ENCODE data around the gene AFF3. TPM values are rescaled to one million over a fixed set of nuclear protein-coding genes. Genes with fewer than 3 reads are reported as not detected.
"Not testable (repeated sequence)": the region's sequence is repeated elsewhere in the genome, so short reads cannot be mapped to it uniquely, and the experiment has no call there.

Gene AFF3
- total RNA-seq, 1 experiment from 2014 or later = 1.6 TPM

DNA sequence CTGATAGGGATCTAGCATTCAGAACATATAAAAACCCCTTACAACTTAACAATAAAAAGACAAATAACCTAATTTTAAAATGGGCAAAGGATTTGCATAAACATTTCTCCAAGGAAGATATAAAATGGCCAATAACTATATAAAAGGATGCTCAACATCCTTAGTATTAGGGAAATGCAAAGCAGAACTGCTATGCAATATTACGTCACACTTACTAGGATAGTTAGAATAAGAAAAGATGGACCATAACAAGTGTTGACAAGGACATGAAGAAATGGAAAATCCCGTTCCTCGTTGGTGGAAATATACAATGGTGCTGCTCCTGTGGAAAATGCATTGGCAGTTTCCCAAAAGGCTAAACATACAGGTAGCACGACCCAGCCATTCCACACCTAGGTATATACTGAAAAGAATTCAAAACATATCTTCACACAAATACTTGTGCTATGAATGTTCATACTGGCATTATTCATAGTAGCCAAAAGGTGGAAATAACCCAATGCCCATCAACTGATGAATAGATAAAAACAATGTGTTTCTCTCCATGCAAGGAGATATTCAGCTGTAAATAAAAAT lies 604.4 kb downstream of the AFF3 start:
- in situ Hi-C loops (cut with HindIII; ENCODE audit: low pct_unique_long_range_greater_than_20kb, low sequenced_read_pairs) = no loop called here
- no peak for DNase-seq (ENCODE audit: low read depth)

GRCh38 chr2:99524056-99524455 lies 618.3 kb downstream of the AFF3 start:
- in situ Hi-C loops (cut with HindIII; ENCODE audit: low pct_unique_long_range_greater_than_20kb, low sequenced_read_pairs) = no loop called here

GRCh38 chr2:99522157-99522556 lies 620.2 kb downstream of the AFF3 start:
- in situ Hi-C loops (cut with HindIII; ENCODE audit: low pct_unique_long_range_greater_than_20kb, low sequenced_read_pairs) = no loop called here
- DNase-seq (ENCODE audit: low read depth) = no peak

More at GRCh38 chr2:99524056-99524455, 618.3 kb downstream of the AFF3 start:
- DNase-seq (ENCODE audit: low read depth) = no peak

- in situ Hi-C loops (cut with HindIII; ENCODE audit: low pct_unique_long_range_greater_than_20kb, low sequenced_read_pairs) = no loop called here
- no peak for DNase-seq (ENCODE audit: low read depth)
Measured at GRCh38 chr2:99520813-99521212, 621.6 kb downstream of the AFF3 start.

DNA sequence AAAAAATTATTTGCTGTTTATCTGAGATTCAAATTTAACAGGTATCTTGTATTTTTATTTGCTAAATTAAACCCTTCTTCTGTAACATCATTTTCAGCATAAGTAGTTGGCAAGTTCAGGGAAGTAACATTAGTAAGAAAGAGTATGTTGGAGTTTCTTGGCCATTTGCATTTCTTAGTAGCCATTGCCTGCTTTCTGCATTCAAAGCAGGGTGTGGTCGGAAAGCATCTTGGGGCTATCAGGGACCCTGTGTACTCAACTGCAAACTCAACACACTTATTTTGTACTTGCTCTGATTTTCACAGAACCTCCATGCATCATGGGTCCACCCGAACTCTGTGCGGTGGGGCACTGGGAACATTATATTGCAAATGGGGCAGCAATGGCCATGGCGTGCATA lies 622.2 kb downstream of the AFF3 start:
- in situ Hi-C loops (cut with HindIII; ENCODE audit: low pct_unique_long_range_greater_than_20kb, low sequenced_read_pairs) = no loop called here
- DNase-seq (ENCODE audit: low read depth) = no peak

DNA sequence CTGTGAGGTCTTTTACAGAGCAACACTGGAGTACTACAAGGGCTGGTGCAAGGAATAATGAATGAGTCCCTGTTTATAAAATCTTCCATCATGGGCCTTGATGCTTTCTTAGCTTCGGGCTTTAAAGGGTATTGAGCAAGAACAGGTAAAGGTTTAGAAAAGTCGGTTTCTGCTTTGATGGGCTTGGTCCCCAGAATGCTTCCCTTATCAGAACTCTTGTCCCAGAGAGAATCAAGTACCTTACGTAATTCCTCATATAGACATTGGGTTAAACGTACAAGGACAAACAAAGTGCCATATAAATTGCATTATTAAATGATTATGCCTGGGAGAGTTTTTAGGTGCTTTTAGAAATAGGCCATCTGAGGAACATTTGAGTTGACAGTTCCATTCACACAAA lies 628.0 kb downstream of the AFF3 start:
- no peak for DNase-seq (ENCODE audit: low read depth)
- in situ Hi-C loops (cut with HindIII; ENCODE audit: low pct_unique_long_range_greater_than_20kb, low sequenced_read_pairs) = no loop called here

DNA sequence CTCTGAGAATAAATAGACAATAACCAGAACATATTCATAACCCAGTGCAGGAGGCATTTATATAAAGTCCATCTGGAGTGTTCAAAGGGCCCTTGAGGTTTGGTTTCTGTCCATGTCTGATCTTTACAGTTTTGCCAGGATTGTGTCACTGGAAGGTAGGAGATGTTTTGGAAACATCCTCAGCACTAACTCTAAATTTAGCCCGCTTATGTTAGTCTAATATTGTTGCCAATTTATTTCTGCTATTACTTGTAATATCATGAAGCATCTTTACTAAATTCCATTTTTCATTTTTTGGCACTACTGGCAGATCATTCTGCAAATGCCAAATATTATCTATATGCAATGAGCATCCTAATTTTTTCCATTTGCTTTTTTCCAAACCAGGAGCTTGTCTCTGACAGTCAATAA lies 630.2 kb downstream of the AFF3 start:
- DNase-seq (ENCODE audit: low read depth) = no peak
- in situ Hi-C loops (cut with HindIII; ENCODE audit: low pct_unique_long_range_greater_than_20kb, low sequenced_read_pairs) = no loop called here

DNA sequence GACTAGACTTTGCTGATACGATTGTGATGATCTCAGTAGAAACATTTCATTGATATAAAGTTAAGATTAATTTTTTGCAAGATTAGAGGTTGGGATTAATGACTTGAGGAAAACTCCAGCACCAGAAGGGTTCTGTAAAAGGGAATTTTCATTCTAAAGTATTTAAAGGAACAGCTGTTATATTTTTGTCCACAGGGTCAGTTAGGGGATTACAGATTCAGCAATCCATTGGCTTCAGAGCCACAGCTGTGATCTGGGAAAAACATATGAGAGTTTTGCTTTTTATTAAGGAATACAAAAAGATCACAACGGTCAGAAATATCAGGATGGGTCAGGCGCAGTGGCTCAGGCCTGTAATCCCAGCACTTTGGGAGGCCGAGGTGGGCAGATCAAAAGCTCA lies 633.0 kb downstream of the AFF3 start:
- DNase-seq (ENCODE audit: low read depth) = no peak
- in situ Hi-C loops (cut with HindIII; ENCODE audit: low pct_unique_long_range_greater_than_20kb, low sequenced_read_pairs) = no loop called here

- in situ Hi-C loops (cut with HindIII; ENCODE audit: low pct_unique_long_range_greater_than_20kb, low sequenced_read_pairs) = no loop called here
- DNase-seq (ENCODE audit: low read depth) = no peak
Measured at GRCh38 chr2:99507937-99508818, 634.2 kb downstream of the AFF3 start.

- in situ Hi-C loops (cut with HindIII; ENCODE audit: low pct_unique_long_range_greater_than_20kb, low sequenced_read_pairs) = no loop called here
- no peak for DNase-seq (ENCODE audit: low read depth)
Measured at GRCh38 chr2:99504844-99505584, 637.4 kb downstream of the AFF3 start.

- DNase-seq (ENCODE audit: low read depth); in situ Hi-C loops (cut with HindIII; ENCODE audit: low pct_unique_long_range_greater_than_20kb, low sequenced_read_pairs): not testable (repeated sequence)
Measured at GRCh38 chr2:99503662-99504416, 638.6 kb downstream of the AFF3 start.

DNA sequence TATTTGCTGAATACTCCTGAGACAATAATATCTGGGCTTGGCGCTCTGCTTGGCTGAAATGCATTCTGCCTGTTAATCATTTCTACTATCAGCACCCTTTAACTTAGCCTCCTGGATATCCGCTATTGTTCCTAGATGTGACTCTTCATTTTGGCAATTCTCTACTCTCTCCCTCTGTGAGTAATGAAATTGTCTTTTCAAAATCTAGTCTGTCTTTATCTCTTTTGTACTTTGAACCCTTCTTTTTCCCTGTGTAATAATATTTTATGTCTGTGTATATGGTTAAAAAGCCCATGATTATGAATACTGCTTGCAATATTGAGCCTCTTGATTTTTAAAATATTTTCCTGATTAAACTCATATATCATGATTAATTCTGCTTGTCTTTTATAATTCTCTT lies 646.4 kb downstream of the AFF3 start:
- in situ Hi-C loops (cut with HindIII; ENCODE audit: low pct_unique_long_range_greater_than_20kb, low sequenced_read_pairs) = no loop called here
- no peak for DNase-seq (ENCODE audit: low read depth)

Other genes with a start within 250 kb of the AFF3 start
- gene LONRF2, start 179.9 kb upstream of the AFF3 start, total RNA-seq (2014; rRNA removed; shearing (Covaris generic); ENCODE audit: low replicate concordance) = 3.6 and 4.7 TPM in 2 replicates